ENCODE data around the gene C3orf18. TPM values are rescaled to one million over a fixed set of nuclear protein-coding genes. Genes with fewer than 3 reads are reported as not detected.
A peak's percentile ranks its signal among the peaks of the same experiment; 100 is the strongest.

C3orf18 gene
- total and polyA plus RNA-seq, 7 donors = 1.8 to 28.0 (median 13.3) TPM

DNA sequence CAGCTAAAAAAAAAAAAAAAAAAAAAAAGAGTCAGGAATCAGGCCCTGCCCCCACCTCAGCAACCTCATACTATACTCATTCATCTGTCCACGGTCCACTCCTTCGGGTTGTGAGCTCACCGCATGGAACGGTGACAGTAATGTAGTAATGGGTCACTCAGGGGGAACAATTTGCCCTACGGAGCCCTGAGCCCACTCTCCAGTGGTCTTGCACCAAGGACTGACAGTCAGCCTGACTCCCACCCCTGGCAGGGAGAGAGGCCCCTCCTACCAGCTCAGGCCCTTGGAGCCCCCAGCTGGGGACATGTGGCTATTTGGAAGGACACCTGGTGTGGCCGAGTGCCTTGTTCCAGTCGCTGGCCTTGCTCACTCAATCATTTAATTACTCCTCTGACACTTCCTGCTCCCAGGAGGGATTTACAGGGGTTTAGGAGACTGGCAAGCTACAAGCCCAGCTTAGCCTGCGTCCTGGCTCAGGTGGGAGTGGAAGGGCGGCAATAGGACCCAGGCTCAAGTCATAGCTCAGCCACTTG, 44.2 kb downstream of the C3orf18 start:
- H3K4me3 ChIP-seq = no peak overlapping the region
- H3K4me1 ChIP-seq = no peaks in the 10 kb centered on the region
- no peak for DNase-seq
- H3K36me3 ChIP-seq = no peaks in the 10 kb centered on the region
- peaks cover 0 to 7% (median 0%) of the 10 kb centered on the region in 3 donors for H3K27me3 ChIP-seq
- no peak for TF ChIP-seq EP300 (IDR thresholded peaks at IDR 0.05)
- no peak for TF ChIP-seq POLR2A (IDR thresholded peaks at IDR 0.05)
- no peak for TF ChIP-seq POLR2AphosphoS5 (IDR thresholded peaks at IDR 0.05)
- TF ChIP-seq, protein P1, sequence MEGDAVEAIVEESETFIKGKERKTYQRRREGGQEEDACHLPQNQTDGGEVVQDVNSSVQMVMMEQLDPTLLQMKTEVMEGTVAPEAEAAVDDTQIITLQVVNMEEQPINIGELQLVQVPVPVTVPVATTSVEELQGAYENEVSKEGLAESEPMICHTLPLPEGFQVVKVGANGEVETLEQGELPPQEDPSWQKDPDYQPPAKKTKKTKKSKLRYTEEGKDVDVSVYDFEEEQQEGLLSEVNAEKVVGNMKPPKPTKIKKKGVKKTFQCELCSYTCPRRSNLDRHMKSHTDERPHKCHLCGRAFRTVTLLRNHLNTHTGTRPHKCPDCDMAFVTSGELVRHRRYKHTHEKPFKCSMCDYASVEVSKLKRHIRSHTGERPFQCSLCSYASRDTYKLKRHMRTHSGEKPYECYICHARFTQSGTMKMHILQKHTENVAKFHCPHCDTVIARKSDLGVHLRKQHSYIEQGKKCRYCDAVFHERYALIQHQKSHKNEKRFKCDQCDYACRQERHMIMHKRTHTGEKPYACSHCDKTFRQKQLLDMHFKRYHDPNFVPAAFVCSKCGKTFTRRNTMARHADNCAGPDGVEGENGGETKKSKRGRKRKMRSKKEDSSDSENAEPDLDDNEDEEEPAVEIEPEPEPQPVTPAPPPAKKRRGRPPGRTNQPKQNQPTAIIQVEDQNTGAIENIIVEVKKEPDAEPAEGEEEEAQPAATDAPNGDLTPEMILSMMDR (IDR thresholded peaks at IDR 0.05) = no peak
- intact Hi-C loops (cut with DNase I) = no loop called here
- no peaks in the 10 kb centered on the region for H3K9me3 ChIP-seq
- 67 to 77% methylated on average over 9 of the region's 9 CpGs for WGBS, 2 donors
- no peak overlapping the region for H3K27ac ChIP-seq

DNA sequence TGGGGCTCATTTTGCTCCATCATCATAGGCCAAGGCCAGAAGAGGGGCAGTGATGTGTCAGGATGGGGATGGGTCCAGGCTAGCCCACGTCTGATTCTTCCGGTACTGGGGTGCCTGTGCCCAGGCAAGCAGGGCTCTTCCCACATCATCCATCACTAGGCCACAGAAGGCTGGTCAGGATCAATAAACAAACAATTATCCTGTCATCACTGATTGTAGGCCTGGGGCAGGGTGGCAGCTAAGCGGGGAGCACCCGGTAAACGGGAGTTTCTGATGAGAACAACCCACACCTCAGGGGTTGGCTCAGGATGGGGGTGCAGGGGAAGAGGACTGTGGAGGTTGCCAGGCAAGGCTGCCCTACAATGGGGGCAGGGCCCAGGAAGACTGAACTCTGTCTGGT, 46.0 kb downstream of the C3orf18 start:
- no peaks in the 10 kb centered on the region for H3K36me3 ChIP-seq
- H3K9me3 ChIP-seq = no peaks in the 10 kb centered on the region
- peaks cover 0 to 4% (median 0%) of the 10 kb centered on the region in 3 donors for H3K27me3 ChIP-seq
- 81 to 85% methylated on average over 5 of the region's 5 CpGs for WGBS, 2 donors
- no peak overlapping the region for H3K4me3 ChIP-seq
- H3K27ac ChIP-seq = no peak overlapping the region
- intact Hi-C loops (cut with DNase I) = no loop called here
- peaks cover 0 to 2% (median under 1%) of the 10 kb centered on the region in 4 donors for H3K4me1 ChIP-seq
- TF ChIP-seq POLR2AphosphoS5 (IDR thresholded peaks at IDR 0.05) (no peak), POLR2A (IDR thresholded peaks at IDR 0.05) (no peak), EP300 (IDR thresholded peaks at IDR 0.05) (no peak)
- TF ChIP-seq, protein P1 (IDR thresholded peaks at IDR 0.05) = no peak
- no peak for DNase-seq

DNA sequence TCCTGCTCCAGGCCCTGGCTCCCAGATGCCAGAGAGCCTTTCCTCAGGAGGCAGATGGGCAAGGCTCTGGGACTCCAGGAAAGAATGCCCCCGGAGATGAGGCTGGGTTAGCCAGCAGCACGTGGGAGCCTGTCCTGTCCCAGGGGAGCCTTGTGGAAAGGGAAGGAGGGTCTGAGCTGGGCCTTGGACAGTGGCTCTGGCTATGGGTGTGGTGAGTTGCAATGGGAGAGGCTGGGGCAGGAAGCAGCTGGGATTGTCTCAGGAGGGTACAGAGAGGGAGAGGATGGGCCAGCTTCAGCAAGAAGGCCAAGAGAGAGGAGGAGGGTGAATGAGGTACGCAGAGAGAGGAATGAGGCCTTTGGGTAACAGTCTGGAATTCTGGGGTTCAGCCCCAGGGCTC, 46.7 kb downstream of the C3orf18 start:
- H3K36me3 ChIP-seq = no peaks in the 10 kb centered on the region
- intact Hi-C loops (cut with DNase I) = no loop called here
- peaks cover 0 to 4% (median 0%) of the 10 kb centered on the region in 3 donors for H3K27me3 ChIP-seq

DNA sequence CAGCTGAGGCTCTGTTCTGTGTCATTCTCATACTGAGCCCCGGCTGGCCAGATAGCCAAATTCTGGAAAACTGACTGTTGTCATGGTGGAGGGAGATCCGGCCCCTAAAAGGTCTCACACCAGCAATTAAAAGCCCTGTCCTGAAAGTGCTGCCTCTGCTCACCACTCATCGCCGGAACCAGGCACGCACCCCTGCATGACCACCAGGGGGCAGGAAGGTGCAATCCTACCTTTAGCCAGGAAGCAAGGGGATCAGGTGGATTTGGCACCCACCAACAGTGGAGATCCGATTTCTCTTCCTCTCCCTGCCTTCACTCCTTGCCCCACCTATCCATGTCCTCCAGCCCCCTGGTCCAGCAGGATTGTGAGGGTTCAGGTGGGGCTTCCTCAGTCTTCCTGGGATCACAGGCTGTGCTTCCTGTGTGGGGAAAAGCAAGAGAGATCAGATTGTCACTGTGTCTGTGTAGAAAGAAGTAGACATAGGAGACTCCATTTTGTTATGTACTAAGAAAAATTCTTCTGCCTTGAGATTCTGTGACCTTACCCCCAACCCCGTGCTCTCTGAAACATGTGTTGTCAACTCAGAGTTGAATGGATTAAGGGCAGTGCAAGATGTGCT, 48.0 kb downstream of the C3orf18 start:
- intact Hi-C loops (cut with DNase I) = no loop called here
- peaks cover 0 to 17% (median 15%) of the 10 kb centered on the region in 4 donors for H3K4me1 ChIP-seq
- H3K27me3 ChIP-seq = peaks cover 0 to 4% (median 0%) of the 10 kb centered on the region in 3 donors
- 15 to 20% methylated on average over 7 of the region's 7 CpGs for WGBS, 2 donors
- H3K4me3 ChIP-seq = no peak overlapping the region
- no peak for DNase-seq
- H3K36me3 ChIP-seq = no peaks in the 10 kb centered on the region
- no peak overlapping the region for H3K27ac ChIP-seq
- no peaks in the 10 kb centered on the region for H3K9me3 ChIP-seq
- TF ChIP-seq, protein P1 (IDR thresholded peaks at IDR 0.05) = peak; percentile 40 to 81 (median 68)
- TF ChIP-seq EP300 (IDR thresholded peaks at IDR 0.05) = no peak

More for the DNA sequence above, 46.7 kb downstream of the C3orf18 start:
- no peak for DNase-seq
- 68 to 71% methylated on average over 3 of the region's 3 CpGs for WGBS, 2 donors
- Histone ChIP-seq H3K9me3 (no peaks in the 10 kb centered on the region), H3K4me3 (no peak overlapping the region), H3K27ac (no peak overlapping the region), H3K4me1 (peaks cover 0 to 9% (median 7%) of the 10 kb centered on the region in 4 donors)
- TF ChIP-seq POLR2A (IDR thresholded peaks at IDR 0.05) (no peak), EP300 (IDR thresholded peaks at IDR 0.05) (no peak), POLR2AphosphoS5 (IDR thresholded peaks at IDR 0.05) (no peak)
- TF ChIP-seq, protein P1 (IDR thresholded peaks at IDR 0.05) = no peak

All from sigmoid colon (tissue), 7 donors.